ENCODE data around the gene IRAK1.

Gene IRAK1

GRCh38 chrX:154051201-154051810 lies 31.6 kb upstream of the IRAK1 start:
- no peak overlapping the region for H3K4ac ChIP-seq (ENCODE audit: low read depth, low read length)
- H3K27ac ChIP-seq (ENCODE audit: low read depth, low read length) = no peak overlapping the region
- H2BK5ac ChIP-seq (ENCODE audit: low read length) = no peak overlapping the region
- no peak overlapping the region for H3K4me3 ChIP-seq (ENCODE audit: low read length)
- no CpG with 5 or more reads among the region's 8 CpGs for WGBS (ENCODE audit: extremely low coverage, insufficient coverage, low lambda C conversion rate)
- H3K9ac ChIP-seq (ENCODE audit: low read length) = no peak overlapping the region
- H3K36me3 ChIP-seq (ENCODE audit: control insufficient read depth, insufficient read depth, low read length) = no peaks in the 10 kb centered on the region
- no peaks in the 10 kb centered on the region for H3K79me2 ChIP-seq (ENCODE audit: control insufficient read depth, insufficient read depth, low read length)
- peaks cover 4% of the 10 kb centered on the region for H3K79me1 ChIP-seq (ENCODE audit: low read length)
- H3K23ac ChIP-seq (ENCODE audit: low read length) = no peak overlapping the region
- H3K18ac ChIP-seq (ENCODE audit: low read length) = no peak overlapping the region
- H3K4me1 ChIP-seq (ENCODE audit: control insufficient read depth, low read depth, low read length) = no peaks in the 10 kb centered on the region
- H2AK5ac ChIP-seq (ENCODE audit: low read length) = no peak overlapping the region
- H3K4me2 ChIP-seq (ENCODE audit: low read length) = no peak overlapping the region
- no peak overlapping the region for H4K8ac ChIP-seq (ENCODE audit: low read depth, low read length)
- H3K56ac ChIP-seq (ENCODE audit: low read length) = no peak overlapping the region
- no peak overlapping the region for H2BK120ac ChIP-seq (ENCODE audit: low read depth, low read length)
- H4K5ac ChIP-seq (ENCODE audit: low read length) = no peak overlapping the region
- H3K27me3 ChIP-seq (ENCODE audit: insufficient read depth, low read length, poor library complexity) = no peaks in the 10 kb centered on the region
- DNase-seq = peak; percentile 67
- H2BK15ac ChIP-seq (replicated peaks; ENCODE audit: low read depth) = no peak overlapping the region

DNA sequence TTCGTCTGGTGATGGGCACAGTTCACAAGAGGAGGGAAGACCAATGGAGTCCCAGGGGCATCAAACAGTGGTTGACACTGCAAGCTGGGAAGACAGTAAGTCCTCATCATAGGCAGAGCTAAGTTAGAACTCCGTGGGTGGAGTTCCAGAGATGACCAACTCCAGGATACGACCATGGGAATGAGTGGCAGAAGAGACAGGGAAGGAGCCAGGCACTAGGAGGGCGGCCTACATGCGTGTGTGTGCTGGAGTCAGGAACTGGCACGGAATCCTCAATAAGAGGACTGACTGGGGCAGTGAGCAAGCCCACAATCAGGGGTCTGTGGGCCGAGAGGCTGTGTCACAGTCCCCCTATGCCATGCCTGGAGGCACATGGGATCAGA lies 30.4 kb upstream of the IRAK1 start:
- WGBS (ENCODE audit: extremely low coverage, insufficient coverage, low lambda C conversion rate) = no CpG with 5 or more reads among the region's 7 CpGs
- Histone ChIP-seq H3K4me2 (ENCODE audit: low read length) (no peak overlapping the region), H3K27me3 (ENCODE audit: insufficient read depth, low read length, poor library complexity) (no peaks in the 10 kb centered on the region)

DNA sequence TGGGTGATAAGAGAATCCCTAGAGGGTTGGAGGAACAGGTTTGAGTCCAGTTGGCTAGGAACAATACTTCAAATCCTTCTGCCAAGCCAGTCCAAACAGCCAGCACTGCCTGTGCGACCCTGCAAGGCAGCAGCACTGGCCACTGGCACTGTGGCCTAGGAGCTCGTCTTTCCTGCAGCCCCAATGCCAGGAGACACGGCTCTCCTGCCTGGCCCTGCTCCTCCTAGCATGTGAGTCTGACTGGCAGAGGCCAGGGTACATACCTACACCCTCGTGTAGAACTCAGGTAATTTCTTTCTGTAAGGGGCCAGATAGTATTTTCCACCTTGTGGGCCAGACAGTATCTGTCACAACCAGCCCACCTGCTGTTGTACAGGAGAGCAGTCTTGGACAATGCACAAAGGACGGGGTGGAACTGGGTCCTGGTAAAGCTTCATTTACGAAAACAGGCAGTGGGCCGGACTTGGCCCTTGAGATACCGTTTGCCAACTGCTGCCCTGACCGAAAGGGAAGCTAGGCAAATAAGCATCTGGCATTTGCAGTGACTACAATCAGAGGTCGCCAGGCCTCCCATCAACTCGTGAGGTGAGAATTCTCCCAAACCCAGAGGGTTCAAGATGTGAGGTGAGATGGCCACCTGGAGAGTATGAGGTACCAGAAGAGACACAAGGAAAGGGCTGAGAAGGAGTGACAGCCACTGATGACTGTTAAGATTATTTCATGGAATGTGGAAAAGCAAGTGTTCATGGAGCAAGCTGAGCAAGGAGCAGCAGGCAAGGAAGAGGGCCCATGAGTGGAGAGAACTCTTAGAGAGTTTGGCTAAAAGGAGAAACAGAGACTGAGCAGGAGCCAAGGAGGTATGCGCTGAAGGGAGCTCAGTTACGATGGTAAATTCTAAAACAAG lies 29.8 kb upstream of the IRAK1 start:
- Histone ChIP-seq H3K4ac (ENCODE audit: low read depth, low read length) (no peak overlapping the region), H3K56ac (ENCODE audit: low read length) (no peak overlapping the region), H3K27ac (ENCODE audit: low read depth, low read length) (no peak overlapping the region), H4K5ac (ENCODE audit: low read length) (no peak overlapping the region), H3K79me1 (ENCODE audit: low read length) (peaks cover 4% of the 10 kb centered on the region), H2BK5ac (ENCODE audit: low read length) (no peak overlapping the region), H3K18ac (ENCODE audit: low read length) (no peak overlapping the region), H3K23ac (ENCODE audit: low read length) (no peak overlapping the region), H2AK5ac (ENCODE audit: low read length) (no peak overlapping the region), H3K79me2 (ENCODE audit: control insufficient read depth, insufficient read depth, low read length) (no peaks in the 10 kb centered on the region), H3K9ac (ENCODE audit: low read length) (no peak overlapping the region), H3K4me1 (ENCODE audit: control insufficient read depth, low read depth, low read length) (no peaks in the 10 kb centered on the region), H3K27me3 (ENCODE audit: insufficient read depth, low read length, poor library complexity) (no peaks in the 10 kb centered on the region), H3K36me3 (ENCODE audit: control insufficient read depth, insufficient read depth, low read length) (no peaks in the 10 kb centered on the region), H3K4me3 (ENCODE audit: low read length) (no peak overlapping the region), H4K8ac (ENCODE audit: low read depth, low read length) (no peak overlapping the region), H2BK120ac (ENCODE audit: low read depth, low read length) (no peak overlapping the region), H2BK15ac (replicated peaks; ENCODE audit: low read depth) (no peak overlapping the region), H3K4me2 (ENCODE audit: low read length) (no peak overlapping the region)
- no CpG with 5 or more reads among the region's 13 CpGs for WGBS (ENCODE audit: extremely low coverage, insufficient coverage, low lambda C conversion rate)
- DNase-seq = no peak

More for the DNA sequence above, 30.4 kb upstream of the IRAK1 start:
- H3K4ac ChIP-seq (ENCODE audit: low read depth, low read length) = no peak overlapping the region
- no peak overlapping the region for H4K8ac ChIP-seq (ENCODE audit: low read depth, low read length)
- peaks cover 4% of the 10 kb centered on the region for H3K79me1 ChIP-seq (ENCODE audit: low read length)
- no peak overlapping the region for H3K4me3 ChIP-seq (ENCODE audit: low read length)
- no peak overlapping the region for H2BK120ac ChIP-seq (ENCODE audit: low read depth, low read length)
- no peak overlapping the region for H3K23ac ChIP-seq (ENCODE audit: low read length)
- H3K79me2 ChIP-seq (ENCODE audit: control insufficient read depth, insufficient read depth, low read length) = no peaks in the 10 kb centered on the region
- DNase-seq = no peak
- no peaks in the 10 kb centered on the region for H3K36me3 ChIP-seq (ENCODE audit: control insufficient read depth, insufficient read depth, low read length)
- no peak overlapping the region for H2AK5ac ChIP-seq (ENCODE audit: low read length)
- H4K5ac ChIP-seq (ENCODE audit: low read length) = no peak overlapping the region
- H3K56ac ChIP-seq (ENCODE audit: low read length) = no peak overlapping the region
- H2BK5ac ChIP-seq (ENCODE audit: low read length) = no peak overlapping the region
- H3K27ac ChIP-seq (ENCODE audit: low read depth, low read length) = no peak overlapping the region
- H3K9ac ChIP-seq (ENCODE audit: low read length) = no peak overlapping the region
- no peak overlapping the region for H2BK15ac ChIP-seq (replicated peaks; ENCODE audit: low read depth)
- no peak overlapping the region for H3K18ac ChIP-seq (ENCODE audit: low read length)
- H3K4me1 ChIP-seq (ENCODE audit: control insufficient read depth, low read depth, low read length) = no peaks in the 10 kb centered on the region

DNA sequence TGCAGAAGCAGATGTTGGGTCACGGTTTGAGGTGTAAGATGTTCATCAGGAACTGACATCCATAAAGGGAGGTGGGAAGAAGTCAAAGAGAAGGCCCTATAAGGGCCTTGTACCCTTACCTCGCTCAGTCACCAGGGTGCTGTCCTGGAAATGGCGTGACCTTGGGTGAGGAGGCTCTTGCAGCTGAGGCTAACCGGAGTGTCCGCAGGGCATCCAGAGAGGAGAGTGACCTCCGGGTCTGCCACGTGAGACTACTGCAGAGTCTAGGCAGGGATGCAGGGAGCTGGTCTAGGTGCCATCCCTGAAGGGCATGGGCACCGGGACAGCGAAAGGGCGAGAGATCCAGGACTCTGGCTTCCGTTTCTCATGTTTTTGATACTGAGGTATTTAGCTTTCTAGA lies 28.7 kb upstream of the IRAK1 start:
- Histone ChIP-seq H3K36me3 (ENCODE audit: control insufficient read depth, insufficient read depth, low read length) (no peaks in the 10 kb centered on the region), H2BK120ac (ENCODE audit: low read depth, low read length) (no peak overlapping the region), H3K9ac (ENCODE audit: low read length) (no peak overlapping the region), H3K4me3 (ENCODE audit: low read length) (no peak overlapping the region), H4K5ac (ENCODE audit: low read length) (no peak overlapping the region), H3K27me3 (ENCODE audit: insufficient read depth, low read length, poor library complexity) (no peaks in the 10 kb centered on the region), H3K4me2 (ENCODE audit: low read length) (no peak overlapping the region), H3K79me2 (ENCODE audit: control insufficient read depth, insufficient read depth, low read length) (no peaks in the 10 kb centered on the region), H3K56ac (ENCODE audit: low read length) (no peak overlapping the region), H2BK15ac (replicated peaks; ENCODE audit: low read depth) (no peak overlapping the region), H3K4ac (ENCODE audit: low read depth, low read length) (no peak overlapping the region), H4K8ac (ENCODE audit: low read depth, low read length) (no peak overlapping the region), H3K23ac (ENCODE audit: low read length) (no peak overlapping the region), H3K18ac (ENCODE audit: low read length) (no peak overlapping the region), H2BK5ac (ENCODE audit: low read length) (no peak overlapping the region), H3K4me1 (ENCODE audit: control insufficient read depth, low read depth, low read length) (no peaks in the 10 kb centered on the region), H3K27ac (ENCODE audit: low read depth, low read length) (no peak overlapping the region), H2AK5ac (ENCODE audit: low read length) (no peak overlapping the region), H3K79me1 (ENCODE audit: low read length) (peaks cover 4% of the 10 kb centered on the region)
- no CpG with 5 or more reads among the region's 11 CpGs for WGBS (ENCODE audit: extremely low coverage, insufficient coverage, low lambda C conversion rate)
- no peak for DNase-seq

- no peak overlapping the region for H3K4me2 ChIP-seq (ENCODE audit: low read length)
- no peak overlapping the region for H2BK120ac ChIP-seq (ENCODE audit: low read depth, low read length)
- H3K4me3 ChIP-seq (ENCODE audit: low read length) = no peak overlapping the region
- no peak overlapping the region for H4K8ac ChIP-seq (ENCODE audit: low read depth, low read length)
- no peak overlapping the region for H2BK5ac ChIP-seq (ENCODE audit: low read length)
- no peak overlapping the region for H3K56ac ChIP-seq (ENCODE audit: low read length)
- H2BK15ac ChIP-seq (replicated peaks; ENCODE audit: low read depth) = no peak overlapping the region
- no peak overlapping the region for H4K5ac ChIP-seq (ENCODE audit: low read length)
- H3K4ac ChIP-seq (ENCODE audit: low read depth, low read length) = no peak overlapping the region
- no peak overlapping the region for H3K27ac ChIP-seq (ENCODE audit: low read depth, low read length)
- H3K27me3 ChIP-seq (ENCODE audit: insufficient read depth, low read length, poor library complexity) = no peaks in the 10 kb centered on the region
- WGBS (ENCODE audit: extremely low coverage, insufficient coverage, low lambda C conversion rate) = no CpG with 5 or more reads among the region's 4 CpGs
- no peak overlapping the region for H3K18ac ChIP-seq (ENCODE audit: low read length)
- no peak overlapping the region for H3K23ac ChIP-seq (ENCODE audit: low read length)
- H3K4me1 ChIP-seq (ENCODE audit: control insufficient read depth, low read depth, low read length) = no peaks in the 10 kb centered on the region
- peaks cover under 1% of the 10 kb centered on the region for H3K79me2 ChIP-seq (ENCODE audit: control insufficient read depth, insufficient read depth, low read length)
- DNase-seq = no peak
- no peak overlapping the region for H2AK5ac ChIP-seq (ENCODE audit: low read length)
- no peaks in the 10 kb centered on the region for H3K36me3 ChIP-seq (ENCODE audit: control insufficient read depth, insufficient read depth, low read length)
- no peak overlapping the region for H3K9ac ChIP-seq (ENCODE audit: low read length)
- H3K79me1 ChIP-seq (ENCODE audit: low read length) = peaks cover 4% of the 10 kb centered on the region
Observed at GRCh38 chrX:154046940-154047610, 27.4 kb upstream of the IRAK1 start.

Measured in mesendoderm (in vitro differentiated cells).